ENCODE measurements around the gene MFAP3. TPM values are rescaled to one million over a fixed set of nuclear protein-coding genes. Genes with fewer than 3 reads are reported as not detected.
A peak's percentile ranks its signal among the peaks of the same experiment; 100 is the strongest.
"Not testable (repeated sequence)": the region's sequence is repeated elsewhere in the genome, so short reads cannot be mapped to it uniquely, and the experiment has no call there.

MFAP3 gene
- 10 to 100 TPM; 18.0 to 19.3 TPM for total RNA-seq
- total RNA-seq = 23.5 to 54.8 reads per million in 2 donors

- H3K27ac Mint-ChIP-seq = peak within 1 kb of the TSS; percentile 99
- H3K27me3 Mint-ChIP-seq = no peaks in the 10 kb centered on the region
- DNase-seq (peak; percentile 75 to 80 (median 78)), ATAC-seq (peak; percentile 98)
- H3K4me3 Mint-ChIP-seq = peak within 1 kb of the TSS; percentile 97
- peaks cover 46% of the 10 kb centered on the region for H3K4me1 Mint-ChIP-seq
- H3K9me3 ChIP-seq (ENCODE audit: control insufficient read depth, low read length, poor library complexity, severe bottlenecking) = no peaks in the 10 kb centered on the region
- H3K36me3 Mint-ChIP-seq (ENCODE audit: low read depth) = peaks cover 9% of the 10 kb centered on the region
Measured at GRCh38 chr5:154038707-154039457, at the start of gene MFAP3, which contains the start of gene FAM114A2. Gene MFAP3 (plus strand): TSS chr5:154038967. CDS start chr5:154049723, 10,756 bp downstream. Gene FAM114A2 (minus strand): TSS chr5:154038910. CDS start chr5:154034953, 3,957 bp downstream.

DNA sequence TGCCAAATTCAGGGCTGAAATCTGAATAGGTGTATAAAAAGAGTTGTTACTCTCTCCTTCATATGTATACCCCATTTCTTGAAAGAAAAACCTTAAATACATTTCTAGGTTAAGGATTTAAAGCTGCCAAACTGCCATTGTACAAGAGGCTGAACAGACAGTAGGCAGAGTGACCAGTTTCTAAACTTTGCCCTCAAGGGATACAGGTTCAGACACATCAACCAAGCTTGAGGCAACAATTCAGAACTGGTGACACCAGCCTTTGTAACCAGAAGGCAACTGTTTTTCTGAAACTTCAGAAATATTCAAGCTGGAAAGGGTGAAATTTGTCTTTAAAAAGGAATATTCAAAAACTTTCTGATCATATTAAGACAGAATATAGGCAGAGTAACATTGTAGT lies 47.6 kb upstream of the MFAP3 start:
- Mint-ChIP-seq H3K4me1 (peaks cover 3% of the 10 kb centered on the region), H3K4me3 (no peak overlapping the region), H3K27ac (no peak overlapping the region), H3K36me3 (ENCODE audit: low read depth) (peaks cover 7% of the 10 kb centered on the region), H3K27me3 (no peaks in the 10 kb centered on the region)
- ATAC-seq = no peak
- no peaks in the 10 kb centered on the region for H3K9me3 ChIP-seq (ENCODE audit: control insufficient read depth, low read length, poor library complexity, severe bottlenecking)
- no peak for DNase-seq

- Mint-ChIP-seq H3K27me3 (no peaks in the 10 kb centered on the region), H3K27ac (no peak overlapping the region), H3K4me3 (no peak overlapping the region), H3K36me3 (ENCODE audit: low read depth) (peaks cover 22% of the 10 kb centered on the region), H3K4me1 (no peaks in the 10 kb centered on the region)
- no peaks in the 10 kb centered on the region for H3K9me3 ChIP-seq (ENCODE audit: control insufficient read depth, low read length, poor library complexity, severe bottlenecking)
- no peak for ATAC-seq
- DNase-seq = no peak
Measured at GRCh38 chr5:153998010-153998409, 40.8 kb upstream of the MFAP3 start.

GRCh38 chr5:153998768-153999167 lies 40.0 kb upstream of the MFAP3 start:
- DNase-seq (no peak), ATAC-seq (no peak)
- H3K27me3 Mint-ChIP-seq = no peaks in the 10 kb centered on the region
- no peak overlapping the region for H3K27ac Mint-ChIP-seq
- no peaks in the 10 kb centered on the region for H3K9me3 ChIP-seq (ENCODE audit: control insufficient read depth, low read length, poor library complexity, severe bottlenecking)
- no peak overlapping the region for H3K4me3 Mint-ChIP-seq
- H3K4me1 Mint-ChIP-seq = no peaks in the 10 kb centered on the region
- peaks cover 22% of the 10 kb centered on the region for H3K36me3 Mint-ChIP-seq (ENCODE audit: low read depth)

DNA sequence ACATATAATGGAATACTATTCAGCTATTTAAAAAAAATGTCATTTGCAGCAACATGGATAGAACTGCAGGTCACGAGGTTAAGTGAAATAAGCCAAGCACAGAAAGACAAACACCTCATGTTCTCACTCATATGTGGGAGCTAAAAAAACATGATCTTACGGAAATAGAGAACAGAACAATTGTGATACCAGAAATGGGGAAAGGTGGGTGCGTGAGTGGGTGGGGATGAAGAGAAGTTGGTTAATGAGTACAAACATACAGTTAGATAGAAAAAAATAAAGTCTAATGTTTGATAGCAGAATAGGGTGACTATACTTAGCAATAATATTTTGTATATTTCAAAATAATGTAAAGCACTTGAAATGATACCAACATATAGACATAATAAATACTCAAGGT lies 38.8 kb upstream of the MFAP3 start:
- Mint-ChIP-seq H3K27me3 (no peaks in the 10 kb centered on the region), H3K4me1 (peaks cover 5% of the 10 kb centered on the region), H3K27ac (no peak overlapping the region), H3K36me3 (ENCODE audit: low read depth) (peaks cover 24% of the 10 kb centered on the region), H3K4me3 (no peak overlapping the region)
- ATAC-seq (no peak), DNase-seq (no peak)
- no peaks in the 10 kb centered on the region for H3K9me3 ChIP-seq (ENCODE audit: control insufficient read depth, low read length, poor library complexity, severe bottlenecking)

DNA sequence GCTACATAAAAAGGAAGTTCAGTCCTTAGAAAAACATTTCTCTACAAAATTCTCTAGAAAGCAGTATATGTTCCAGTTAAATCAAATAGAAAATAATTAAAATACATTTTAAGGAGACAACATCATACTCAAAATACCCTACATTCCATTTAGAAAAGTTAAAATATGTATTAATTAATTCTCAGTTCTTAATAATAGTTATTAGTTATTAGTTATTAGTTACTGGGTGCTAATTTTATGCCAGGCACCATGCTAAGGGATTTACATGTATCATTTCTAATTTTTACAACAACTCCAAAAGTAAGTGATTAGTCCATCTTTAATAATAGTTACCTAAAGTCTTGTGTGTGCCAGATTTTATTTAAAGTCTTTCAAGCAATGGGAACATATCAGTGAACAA lies 38.1 kb upstream of the MFAP3 start:
- no peaks in the 10 kb centered on the region for H3K9me3 ChIP-seq (ENCODE audit: control insufficient read depth, low read length, poor library complexity, severe bottlenecking)
- Mint-ChIP-seq H3K27me3 (no peaks in the 10 kb centered on the region), H3K4me1 (peaks cover 5% of the 10 kb centered on the region), H3K27ac (no peak overlapping the region), H3K36me3 (ENCODE audit: low read depth) (peaks cover 22% of the 10 kb centered on the region), H3K4me3 (no peak overlapping the region)
- no peak for ATAC-seq
- no peak for DNase-seq

- no peak for DNase-seq
- no peaks in the 10 kb centered on the region for H3K9me3 ChIP-seq (ENCODE audit: control insufficient read depth, low read length, poor library complexity, severe bottlenecking)
- no peak overlapping the region for H3K4me3 Mint-ChIP-seq
- no peak for ATAC-seq
- peaks cover 25% of the 10 kb centered on the region for H3K36me3 Mint-ChIP-seq (ENCODE audit: low read depth)
- no peaks in the 10 kb centered on the region for H3K27me3 Mint-ChIP-seq
- H3K27ac Mint-ChIP-seq = no peak overlapping the region
- H3K4me1 Mint-ChIP-seq = peaks cover 10% of the 10 kb centered on the region
Measured at GRCh38 chr5:154002093-154002492, 36.7 kb upstream of the MFAP3 start.

- no peak for ATAC-seq
- Mint-ChIP-seq H3K4me1 (peaks cover 10% of the 10 kb centered on the region), H3K4me3 (no peak overlapping the region), H3K27me3 (no peaks in the 10 kb centered on the region), H3K36me3 (ENCODE audit: low read depth) (peaks cover 23% of the 10 kb centered on the region), H3K27ac (no peak overlapping the region)
- no peaks in the 10 kb centered on the region for H3K9me3 ChIP-seq (ENCODE audit: control insufficient read depth, low read length, poor library complexity, severe bottlenecking)
- no peak for DNase-seq
Measured at GRCh38 chr5:154002511-154003020, 36.2 kb upstream of the MFAP3 start.

- Mint-ChIP-seq H3K27me3 (no peaks in the 10 kb centered on the region), H3K27ac (no peak overlapping the region), H3K36me3 (ENCODE audit: low read depth) (peaks cover 19% of the 10 kb centered on the region), H3K4me3 (no peak overlapping the region), H3K4me1 (peaks cover 10% of the 10 kb centered on the region)
- DNase-seq (no peak), ATAC-seq (no peak)
- H3K9me3 ChIP-seq (ENCODE audit: control insufficient read depth, low read length, poor library complexity, severe bottlenecking) = no peaks in the 10 kb centered on the region
Measured at GRCh38 chr5:154005648-154006047, 33.1 kb upstream of the MFAP3 start.

DNA sequence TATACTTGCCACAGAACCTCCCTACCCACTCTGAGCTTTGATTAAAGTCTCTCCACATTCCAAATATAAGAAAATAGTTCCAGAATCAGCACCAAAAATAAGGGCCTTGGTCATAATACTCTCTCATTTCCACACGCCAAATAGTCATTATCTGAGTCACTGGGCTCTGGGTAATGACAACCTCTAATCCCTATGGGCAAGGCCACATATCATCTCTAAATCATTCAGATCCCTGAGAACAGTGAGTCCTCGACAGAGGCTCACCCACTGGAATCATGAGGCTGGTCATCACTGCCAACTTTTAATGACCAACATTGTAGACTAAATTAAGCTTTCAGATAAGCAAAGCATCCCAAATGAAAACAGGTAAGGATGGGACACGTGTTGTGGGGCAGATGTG lies 28.1 kb upstream of the MFAP3 start:
- H3K4me3 Mint-ChIP-seq = no peak overlapping the region
- no peaks in the 10 kb centered on the region for H3K9me3 ChIP-seq (ENCODE audit: control insufficient read depth, low read length, poor library complexity, severe bottlenecking)
- peaks cover 23% of the 10 kb centered on the region for H3K36me3 Mint-ChIP-seq (ENCODE audit: low read depth)
- no peak for DNase-seq
- H3K27me3 Mint-ChIP-seq = no peaks in the 10 kb centered on the region
- H3K4me1 Mint-ChIP-seq = peaks cover 6% of the 10 kb centered on the region
- H3K27ac Mint-ChIP-seq = no peak overlapping the region
- ATAC-seq = no peak

DNA sequence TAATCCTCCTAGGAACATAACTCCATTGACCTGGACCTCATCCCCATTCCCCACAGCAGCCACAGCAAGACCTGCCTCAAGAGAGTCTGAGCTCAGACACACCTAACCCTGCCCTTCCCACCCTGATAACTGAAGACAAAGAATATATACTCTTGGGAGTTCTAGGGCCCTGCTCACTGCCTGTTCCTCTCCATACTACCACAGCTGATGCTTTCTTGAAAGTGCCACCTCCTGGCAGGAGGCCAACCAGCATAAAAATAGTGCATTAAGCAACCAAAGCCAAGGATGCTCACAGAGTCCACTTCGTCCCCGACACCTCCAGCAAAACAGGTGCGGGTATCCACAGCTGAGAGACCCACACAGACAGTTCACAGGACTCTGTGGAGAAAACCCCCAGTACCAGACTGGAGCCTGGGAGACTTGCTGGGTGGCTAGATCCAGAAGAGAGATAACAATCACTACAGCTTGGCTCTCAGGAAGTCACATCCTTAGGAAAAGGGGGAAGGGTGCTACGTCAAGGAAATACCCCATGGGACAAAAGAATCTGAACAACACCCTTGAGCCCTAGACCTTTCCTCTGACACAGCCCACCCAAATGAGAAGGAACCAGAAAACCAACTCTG lies 23.6 kb upstream of the MFAP3 start:
- H3K4me3 Mint-ChIP-seq = no peak overlapping the region
- H3K4me1 Mint-ChIP-seq = peaks cover 9% of the 10 kb centered on the region
- no peaks in the 10 kb centered on the region for H3K9me3 ChIP-seq (ENCODE audit: control insufficient read depth, low read length, poor library complexity, severe bottlenecking)
- H3K36me3 Mint-ChIP-seq (ENCODE audit: low read depth) = peaks cover 28% of the 10 kb centered on the region
- H3K27me3 Mint-ChIP-seq = no peaks in the 10 kb centered on the region
- DNase-seq (no peak), ATAC-seq (no peak)
- no peak overlapping the region for H3K27ac Mint-ChIP-seq

DNA sequence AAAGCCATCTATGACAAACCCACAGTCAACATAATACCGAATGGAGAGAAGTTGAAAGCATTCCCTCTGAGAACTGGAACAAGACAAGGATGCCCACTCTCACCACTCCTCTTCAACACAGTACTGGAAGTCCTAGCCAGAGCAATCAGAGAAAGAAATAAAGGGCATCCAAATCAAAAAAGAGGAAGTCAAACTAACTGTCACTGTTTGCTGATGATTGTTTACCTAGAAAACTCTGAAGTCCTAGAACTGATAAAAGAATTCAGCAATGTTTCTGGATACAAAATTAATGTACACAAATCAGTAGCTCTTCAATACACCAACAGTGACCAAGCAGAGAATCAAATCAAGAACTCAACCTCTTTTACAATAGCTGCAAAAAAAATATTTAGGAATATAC lies 19.8 kb upstream of the MFAP3 start:
- not testable (repeated sequence) for H3K4me3 Mint-ChIP-seq; H3K9me3 ChIP-seq (ENCODE audit: control insufficient read depth, low read length, poor library complexity, severe bottlenecking); ATAC-seq; H3K27me3 Mint-ChIP-seq; H3K27ac Mint-ChIP-seq; DNase-seq
- Mint-ChIP-seq H3K4me1 (peaks cover 13% of the 10 kb centered on the region), H3K36me3 (ENCODE audit: low read depth) (peaks cover 28% of the 10 kb centered on the region)

GRCh38 chr5:154025951-154026350 lies 12.8 kb upstream of the MFAP3 start:
- peaks cover 10% of the 10 kb centered on the region for H3K4me1 Mint-ChIP-seq
- H3K4me3 Mint-ChIP-seq = no peak overlapping the region
- peaks cover 15% of the 10 kb centered on the region for H3K36me3 Mint-ChIP-seq (ENCODE audit: low read depth)
- DNase-seq (no peak), ATAC-seq (no peak)
- no peak overlapping the region for H3K27ac Mint-ChIP-seq
- no peaks in the 10 kb centered on the region for H3K27me3 Mint-ChIP-seq
- H3K9me3 ChIP-seq (ENCODE audit: control insufficient read depth, low read length, poor library complexity, severe bottlenecking) = peaks cover 2% of the 10 kb centered on the region
